ENCODE measurements around the gene DNAH1. TPM values are rescaled to one million over a fixed set of nuclear protein-coding genes. Genes with fewer than 3 reads are reported as not detected.
"Not testable (repeated sequence)": the region's sequence is repeated elsewhere in the genome, so short reads cannot be mapped to it uniquely, and the experiment has no call there.

Gene DNAH1
- 0.69 and 3.1 TPM in 2 replicates for total RNA-seq (2014; rRNA removed; shearing (Covaris generic))

DNA sequence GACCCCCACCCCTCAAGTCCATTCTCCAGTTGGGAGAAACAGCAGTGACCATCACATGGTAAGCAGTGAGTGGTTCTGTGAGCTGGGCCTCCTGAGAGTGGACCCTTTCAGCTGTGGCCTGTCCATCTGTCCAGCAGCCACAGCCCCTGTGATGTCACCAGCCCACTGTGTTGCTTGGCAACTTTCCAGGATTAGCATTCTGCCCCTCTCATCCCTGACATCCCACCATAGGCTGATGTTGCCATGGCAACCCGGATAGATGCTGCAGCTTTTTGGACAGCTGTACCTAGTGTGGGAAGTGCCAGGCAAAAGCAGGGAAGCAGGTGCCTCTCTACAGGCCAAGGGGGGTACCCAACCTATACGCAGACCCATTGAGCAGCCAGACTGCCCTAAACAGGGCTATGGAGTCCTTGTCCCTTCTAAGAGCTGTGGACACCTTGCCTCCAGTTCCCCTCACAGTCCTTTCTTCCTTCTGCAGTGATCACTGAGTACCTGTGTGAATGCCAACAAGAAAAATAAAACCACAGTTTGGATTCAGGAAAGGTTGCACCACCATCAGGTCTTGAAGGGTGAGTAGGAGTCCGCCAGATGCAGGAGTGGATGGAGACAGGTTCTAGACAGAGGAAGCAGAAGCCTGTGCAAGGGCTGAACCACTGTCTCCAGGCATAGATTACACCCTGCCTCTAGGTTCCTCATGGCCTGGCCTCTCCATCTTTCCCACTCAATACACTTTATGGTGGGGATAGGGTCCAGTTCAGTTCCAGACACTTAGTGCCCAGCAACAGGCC lies at the start of gene DNAH1:
Gene DNAH1, plus strand, starts transcription at position 343 of the 788 bp plus-strand sequence. CDS start 6,124 bp downstream, outside the sequence.
- no peak for DNase-seq (ENCODE audit: low spot score)

DNA sequence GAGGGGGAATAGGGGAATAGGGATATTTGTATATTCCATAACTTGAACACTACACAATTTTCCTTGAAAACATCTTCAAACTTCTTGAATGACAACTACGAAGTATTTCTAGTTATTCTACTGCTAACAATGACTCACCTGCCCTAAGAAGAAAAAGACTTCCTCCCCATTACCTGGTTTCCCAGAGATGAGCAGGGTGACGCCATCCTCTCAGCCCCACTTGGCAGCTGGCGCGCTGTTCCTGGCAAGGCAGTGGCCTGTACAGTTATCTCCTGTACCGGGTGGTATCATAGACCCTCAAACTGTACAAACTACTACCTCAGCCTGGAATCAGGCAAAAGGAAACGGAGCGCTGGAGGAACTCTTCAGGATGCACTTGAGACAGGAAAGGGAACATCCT lies 48.1 kb upstream of the DNAH1 start:
- DNase-seq (ENCODE audit: low spot score) = no peak

DNA sequence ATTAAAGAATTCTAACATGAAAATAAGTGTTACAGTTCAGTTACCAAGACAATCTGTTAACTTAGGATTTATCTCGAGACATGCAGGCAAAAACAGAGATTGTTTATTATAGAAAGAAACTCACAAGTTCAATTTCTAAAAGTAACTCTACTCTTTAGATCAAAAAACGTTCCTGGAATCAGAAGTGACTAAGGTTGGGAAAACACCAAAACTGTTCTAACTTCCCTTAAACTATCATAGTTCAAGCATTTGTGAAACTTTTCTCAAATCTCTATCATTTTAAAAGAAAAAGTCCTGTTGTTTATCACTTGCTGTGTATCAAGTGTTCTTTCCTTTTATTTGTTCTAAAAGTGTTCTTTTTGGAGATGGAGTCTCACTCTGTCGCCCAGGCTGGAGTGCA lies 46.3 kb upstream of the DNAH1 start:
- DNase-seq (ENCODE audit: low spot score) = no peak

DNA sequence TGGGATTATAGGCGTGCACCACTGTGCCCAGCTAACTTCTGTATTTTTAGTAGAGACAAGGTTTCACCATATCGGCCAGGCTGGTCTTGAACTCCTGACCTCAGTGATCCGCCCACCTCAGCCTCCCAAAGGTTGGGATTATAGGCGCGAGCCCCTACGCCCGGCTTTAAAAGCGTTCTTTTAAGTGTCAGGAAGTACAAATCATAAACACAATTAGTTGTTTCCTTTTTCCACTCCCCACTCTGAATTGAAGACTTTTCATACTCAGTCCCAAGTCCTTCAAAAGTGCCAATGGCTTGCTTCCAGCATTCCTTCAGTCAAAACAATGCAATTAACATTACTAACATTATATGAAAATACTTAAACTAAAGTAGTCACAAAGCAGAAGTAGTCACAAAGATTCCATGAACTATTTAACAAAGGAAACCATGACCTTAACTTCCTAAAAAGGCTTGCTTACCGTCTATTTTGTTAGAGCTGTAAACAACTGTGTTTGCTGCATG lies 45.8 kb upstream of the DNAH1 start:
- no peak for DNase-seq (ENCODE audit: low spot score)

- not testable (repeated sequence) for DNase-seq (ENCODE audit: low spot score)
Observed at GRCh38 chr3:52272172-52272571, 43.9 kb upstream of the DNAH1 start.

DNA sequence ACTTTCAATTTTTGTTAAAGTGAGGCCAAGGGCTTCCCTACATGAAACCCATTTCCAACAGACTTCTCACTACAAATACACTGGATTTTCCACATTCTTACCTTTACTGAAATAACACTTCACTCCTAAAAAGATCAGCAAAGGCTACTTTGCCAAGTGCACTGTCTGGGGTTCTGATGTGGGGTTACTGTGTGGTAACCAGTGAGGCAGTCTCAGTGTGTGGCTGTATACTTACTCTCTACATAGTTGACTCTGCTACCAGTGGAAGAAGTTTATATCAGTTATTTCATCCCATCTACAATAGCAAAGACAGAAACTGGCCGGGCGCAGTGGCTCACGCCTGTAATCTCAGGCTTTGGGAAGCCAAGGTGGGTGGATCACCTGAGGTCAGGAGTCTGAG lies 43.3 kb upstream of the DNAH1 start:
- no peak for DNase-seq (ENCODE audit: low spot score)

DNA sequence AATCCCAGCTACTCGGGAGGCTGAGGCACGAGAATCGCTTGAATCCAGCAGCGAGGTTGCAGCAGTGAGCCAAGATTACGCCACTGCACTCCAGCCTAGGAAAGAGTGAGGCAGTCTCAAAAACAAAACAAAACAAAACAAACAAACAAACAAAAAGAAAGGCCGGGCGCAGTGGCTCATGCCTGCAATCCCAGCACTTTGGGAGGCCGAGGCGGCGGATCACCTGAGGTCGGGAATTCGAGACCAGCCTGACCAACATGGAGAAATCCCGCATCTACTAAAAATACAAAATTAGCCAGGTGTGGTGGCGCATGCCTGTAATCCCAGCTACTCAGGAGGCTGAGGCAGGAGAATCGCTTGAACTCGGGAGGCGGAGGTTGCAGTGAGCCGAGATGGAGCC lies 41.3 kb upstream of the DNAH1 start:
- DNase-seq (ENCODE audit: low spot score) = not testable (repeated sequence)

DNA sequence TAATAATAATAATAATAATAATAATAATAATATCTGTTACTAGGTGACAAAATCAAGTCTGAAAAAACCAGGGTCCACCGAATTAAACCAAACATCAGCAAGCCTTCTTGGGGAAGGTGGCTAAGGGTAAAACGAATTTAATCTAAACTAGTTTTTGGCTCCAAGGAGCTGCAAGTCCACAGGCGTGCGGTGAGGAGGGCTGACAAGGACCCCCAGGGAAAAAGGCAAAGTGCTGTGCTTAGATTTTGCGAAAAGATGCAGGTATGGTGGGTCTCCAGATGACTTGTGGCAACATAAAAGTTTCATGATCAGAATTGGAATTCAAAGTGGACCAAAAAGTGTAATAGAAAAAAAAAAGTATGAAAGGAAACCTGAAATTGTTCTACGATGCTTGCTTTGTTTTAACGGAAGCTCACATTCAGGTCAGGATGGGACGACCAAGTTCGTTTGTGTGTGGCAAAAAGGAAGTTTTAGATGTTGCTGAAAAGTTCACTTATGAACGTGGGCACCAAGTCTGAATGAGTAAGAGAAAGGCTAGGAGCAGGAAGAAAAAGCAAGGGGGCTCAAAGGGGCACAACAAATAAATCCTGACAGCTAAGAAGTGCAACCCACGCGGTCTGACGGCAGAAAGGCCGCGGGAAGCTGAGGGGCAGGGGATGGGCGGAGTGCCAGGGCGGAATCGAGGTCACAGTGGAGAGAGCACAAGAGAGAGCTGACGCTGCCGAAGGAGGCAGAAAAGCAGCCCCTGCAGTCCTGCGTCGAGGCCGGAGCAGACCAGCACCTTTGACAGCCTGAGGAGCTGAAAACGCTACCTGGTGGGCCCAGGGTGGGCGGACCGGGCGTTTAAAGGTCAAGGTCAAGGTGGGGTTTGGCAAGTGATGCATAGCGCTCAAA lies 38.8 kb upstream of the DNAH1 start:
- DNase-seq (ENCODE audit: low spot score) = peak; percentile 43

DNA sequence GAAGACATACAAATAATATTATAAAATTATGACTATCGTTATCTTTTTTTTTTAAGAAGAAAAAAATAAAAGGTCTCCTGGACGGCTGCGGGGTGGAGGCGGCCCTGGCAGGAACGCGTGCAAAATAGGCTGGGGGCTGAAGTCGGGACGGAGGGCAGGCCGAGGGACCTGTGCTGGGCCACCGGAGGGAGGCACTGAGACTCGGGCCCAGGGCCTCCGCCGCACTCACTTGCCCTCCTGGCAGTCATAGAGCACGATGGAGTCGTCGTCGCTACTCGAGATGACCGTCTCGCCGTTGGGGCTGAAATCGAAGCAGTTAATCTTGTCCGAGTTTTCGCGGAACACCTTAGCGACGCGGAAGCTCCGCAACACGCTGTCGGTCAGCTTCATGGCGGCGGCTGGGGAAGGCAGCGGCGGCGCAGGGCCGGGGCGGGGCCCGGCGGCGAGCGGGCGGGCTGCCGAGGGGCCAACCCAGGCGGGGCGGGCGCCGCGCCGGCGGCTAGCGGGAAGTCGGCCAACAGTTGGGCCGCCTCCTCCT lies 38.1 kb upstream of the DNAH1 start:
- DNase-seq (ENCODE audit: low spot score) = no peak

DNA sequence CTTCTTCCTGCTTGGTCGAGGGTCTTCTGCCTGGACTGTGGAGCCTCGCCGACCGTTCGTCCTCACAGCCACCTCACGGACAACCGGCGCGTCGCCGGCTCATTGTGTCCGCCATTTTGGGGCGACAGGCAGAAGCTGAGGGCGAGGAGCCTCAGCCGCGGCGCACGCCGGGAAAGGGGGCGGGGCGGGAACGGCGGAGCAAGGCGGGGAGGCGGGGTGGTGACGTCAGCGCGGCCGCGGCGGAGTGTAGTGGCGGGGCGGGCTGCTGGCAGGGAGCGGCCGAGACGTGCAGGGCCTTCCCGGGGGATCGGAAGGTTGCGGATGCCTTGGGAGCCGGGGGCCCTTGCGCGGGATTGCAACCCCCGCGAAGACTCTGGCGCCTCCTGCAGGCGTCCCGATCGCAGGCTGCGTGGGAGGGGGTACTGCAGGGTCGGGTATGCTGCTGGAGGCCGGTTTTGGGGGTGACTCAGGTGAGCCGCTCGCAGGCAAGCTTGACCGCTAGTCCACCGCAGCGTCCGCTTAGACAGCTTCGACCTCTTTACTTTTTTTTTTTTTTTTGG lies 37.5 kb upstream of the DNAH1 start, which contains the start of gene WDR82:
Gene WDR82, minus strand, starts transcription at position 140 of the 560 bp plus-strand sequence. CDS start 288 bp downstream, outside the sequence.
- DNase-seq (ENCODE audit: low spot score) = peak; percentile 73

GRCh38 chr3:52279596-52279995 lies 36.5 kb upstream of the DNAH1 start:
- no peak for DNase-seq (ENCODE audit: low spot score)

- no peak for DNase-seq (ENCODE audit: low spot score)
Observed at GRCh38 chr3:52280050-52280461, 36.1 kb upstream of the DNAH1 start.

- DNase-seq (ENCODE audit: low spot score) = peak; percentile 57
Observed at GRCh38 chr3:52281981-52282801, 33.9 kb upstream of the DNAH1 start.

- DNase-seq (ENCODE audit: low spot score) = no peak
Observed at GRCh38 chr3:52283306-52283705, 32.8 kb upstream of the DNAH1 start.

DNA sequence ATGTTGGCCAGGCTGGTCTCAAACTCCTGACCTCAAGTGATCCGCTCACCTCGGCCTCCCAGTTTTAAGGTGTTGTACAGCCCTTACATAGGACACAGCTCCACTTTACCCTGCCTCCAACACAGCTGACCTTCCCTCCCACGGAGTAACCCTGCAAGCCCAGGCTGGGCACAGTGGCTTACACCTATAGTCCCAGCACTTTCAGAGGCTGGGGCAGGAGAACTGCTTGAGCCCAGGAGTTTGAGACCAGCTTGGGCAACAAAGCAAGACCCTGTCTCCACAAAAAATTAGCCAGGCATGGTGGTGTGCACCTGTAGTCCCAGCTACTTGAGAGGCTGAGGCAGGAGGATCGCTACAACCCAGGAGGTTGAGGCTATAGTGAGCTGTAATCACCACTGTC lies 32.1 kb upstream of the DNAH1 start:
- DNase-seq (ENCODE audit: low spot score) = not testable (repeated sequence)

- DNase-seq (ENCODE audit: low spot score) = no peak
Observed at GRCh38 chr3:52286777-52287110, 29.4 kb upstream of the DNAH1 start.

DNA sequence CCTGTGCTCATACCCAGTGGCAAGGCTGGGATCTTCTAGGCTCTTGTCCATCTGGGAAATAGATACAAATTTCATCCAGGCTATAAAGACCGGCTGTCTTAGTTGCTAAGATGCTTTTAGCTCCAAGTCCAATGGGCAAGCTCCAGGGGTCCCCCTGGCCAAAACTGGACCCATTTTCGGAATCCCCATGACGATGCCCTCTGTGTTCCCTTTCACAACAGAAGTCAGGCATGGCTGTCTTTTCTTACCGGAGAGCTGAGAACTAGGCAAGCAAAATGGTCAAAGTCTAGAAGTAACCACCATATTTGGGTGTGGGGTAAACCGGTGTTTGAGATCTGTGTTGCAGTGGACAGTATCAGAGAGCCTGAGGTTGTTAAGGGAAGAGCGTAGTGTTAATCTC lies 27.4 kb upstream of the DNAH1 start:
- no peak for DNase-seq (ENCODE audit: low spot score)

- DNase-seq (ENCODE audit: low spot score) = no peak
Observed at GRCh38 chr3:52289338-52289746, 26.8 kb upstream of the DNAH1 start.

DNA sequence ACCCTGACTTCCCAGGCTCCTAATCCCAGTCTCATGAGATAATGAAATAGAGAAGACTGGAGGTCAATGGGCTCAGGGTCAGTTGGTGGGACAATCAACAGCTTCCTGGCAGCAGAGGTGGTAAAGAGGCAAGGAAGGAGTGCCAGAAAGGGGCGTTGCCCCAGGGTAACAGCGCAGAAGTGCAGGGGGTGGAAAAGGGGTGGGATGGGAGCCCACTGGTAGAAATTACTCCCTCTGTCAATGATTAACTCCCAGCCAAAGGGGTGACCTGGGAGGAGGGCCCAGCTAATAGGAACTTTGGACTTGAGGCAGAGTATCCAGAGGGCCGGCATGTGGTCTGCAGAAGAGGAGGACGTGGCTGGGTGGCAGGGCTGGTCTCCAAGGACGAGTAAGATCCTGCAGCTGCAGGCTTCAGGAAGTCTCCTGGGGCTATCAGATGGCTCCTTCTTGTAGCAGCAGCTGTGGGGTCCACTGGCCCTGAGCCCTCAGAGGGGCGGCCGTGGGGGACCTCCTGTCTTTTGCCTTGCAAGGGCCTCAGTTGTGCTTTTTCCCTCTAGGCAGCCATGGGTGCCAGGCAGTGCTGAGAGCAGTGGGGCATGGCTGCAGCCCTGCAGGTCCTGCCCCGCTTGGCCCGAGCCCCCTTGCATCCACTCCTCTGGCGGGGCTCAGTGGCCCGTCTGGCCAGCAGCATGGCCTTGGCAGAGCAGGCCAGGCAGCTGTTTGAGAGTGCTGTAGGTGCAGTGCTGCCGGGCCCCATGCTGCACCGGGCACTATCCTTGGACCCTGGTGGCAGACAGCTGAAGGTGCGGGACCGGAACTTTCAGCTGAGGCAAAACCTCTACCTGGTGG lies 26.1 kb upstream of the DNAH1 start:
- no peak for DNase-seq (ENCODE audit: low spot score)
